A673 (cell line): ENCODE measurements around the gene ADD3. TPM values are rescaled to one million over a fixed set of nuclear protein-coding genes. Genes with fewer than 3 reads are reported as not detected.
"Not testable (repeated sequence)": the region's sequence is repeated elsewhere in the genome, so short reads cannot be mapped to it uniquely, and the experiment has no call there.

Experiments
- BruUV-seq: library from RNA; stranded (reverse); fragments of 400-500 nt; replicated peaks from 2 replicates; lab custom pipeline; 2021; lab: Mats Ljungman, UMichigan
- CTCF ChIA-PET: fragments of 300-600 bp; sonication (Branson Sonifier 250); formaldehyde crosslinking; loops from one replicate; lab custom pipeline; 2022; ENCODE audit warnings: antibody characterized with exemption; lab: Charles Lee
- POLR2A ChIA-PET: fragments of 300-600 bp; sonication (Branson Sonifier 250); formaldehyde crosslinking; loops from one replicate; lab custom pipeline; 2022; ENCODE audit warnings: antibody characterized with exemption; ENCODE audit not compliant: low non-redundant PET; lab: Charles Lee
- DNase-seq: peaks from one replicate; pipeline ENCODE4 v3.0.0-alpha.2; 2015; ENCODE audit warnings: low spot score
- H3K27ac ChIP-seq: fragments of 200-600 bp; sonication (generic); 2 replicates; pipeline ENCODE4 v1.5.1; 2016; ENCODE audit warnings: mixed run types, low read depth, mild to moderate bottlenecking, mixed read lengths, antibody characterized with exemption, low read length; ENCODE audit not compliant: poor library complexity, severe bottlenecking
- H3K27me3 ChIP-seq: fragments of 200-600 bp; sonication (generic); replicated peaks from 2 replicates; pipeline ENCODE4 v1.6.1; 2017; ENCODE audit warnings: mixed run types, low read depth, mild to moderate bottlenecking, mixed read lengths, antibody characterized with exemption, low read length; ENCODE audit not compliant: insufficient read depth, poor library complexity
- H3K36me3 ChIP-seq: fragments of 200-600 bp; sonication (generic); 2 replicates; pipeline ENCODE4 v1.6.1; 2016; ENCODE audit warnings: mixed run types, mild to moderate bottlenecking, mixed read lengths, antibody characterized with exemption, low read length; ENCODE audit not compliant: insufficient read depth, poor library complexity, severe bottlenecking
- H3K4me1 ChIP-seq: fragments of 200-600 bp; sonication (generic); 2 replicates; pipeline ENCODE4 v1.6.1; 2017; ENCODE audit warnings: mixed run types, mild to moderate bottlenecking, mixed read lengths, antibody characterized with exemption, low read length; ENCODE audit not compliant: insufficient read depth, poor library complexity, severe bottlenecking
- H3K4me3 ChIP-seq: fragments of 200-600 bp; sonication (generic); 2 replicates; pipeline ENCODE4 v1.5.1; 2016; ENCODE audit warnings: low read depth, mixed run types, mild to moderate bottlenecking, mixed read lengths, low read length; ENCODE audit not compliant: poor library complexity, severe bottlenecking
- H3K9me3 ChIP-seq: fragments of 200-600 bp; sonication (generic); 2 replicates; pipeline ENCODE4 v1.6.1; 2016; ENCODE audit warnings: mixed run types, low read depth, mild to moderate bottlenecking, mixed read lengths, antibody characterized with exemption, low read length; ENCODE audit not compliant: poor library complexity, severe bottlenecking
- EZH2 ChIP-seq: fragments of 200-600 bp; sonication (generic); IDR thresholded peaks from 2 replicates; pipeline ENCODE4 v1.6.1; 2017; ENCODE audit warnings: borderline replicate concordance, low read depth, mild to moderate bottlenecking, mixed read lengths, antibody characterized with exemption, low read length; ENCODE audit not compliant: poor library complexity, severe bottlenecking
- intact Hi-C: fragments of 100-400 bp; cut with micrococcal nuclease; formaldehyde crosslinking; loops from one replicate; pipeline ENCODE4 v1.10.0; 2022; ENCODE audit not compliant: unreplicated experiment
- total RNA-seq: library from RNA; stranded (reverse); gene quantifications from 2 replicates; pipeline ENCODE4 v1.2.3, GENCODE V29; 2021
- TF ChIP-seq, protein P1 (sequence below): fragments of 300-800, 200-600 bp; sonication (generic); conservative IDR thresholded peaks from 2 replicates; pipeline ENCODE4 v1.5.1; 2017; ENCODE audit warnings: low read depth, mild to moderate bottlenecking, antibody characterized with exemption, low read length, moderate library complexity, mixed read lengths

Gene ADD3
- total RNA-seq, 1 experiment from 2014 or later: 82.9 TPM

DNA sequence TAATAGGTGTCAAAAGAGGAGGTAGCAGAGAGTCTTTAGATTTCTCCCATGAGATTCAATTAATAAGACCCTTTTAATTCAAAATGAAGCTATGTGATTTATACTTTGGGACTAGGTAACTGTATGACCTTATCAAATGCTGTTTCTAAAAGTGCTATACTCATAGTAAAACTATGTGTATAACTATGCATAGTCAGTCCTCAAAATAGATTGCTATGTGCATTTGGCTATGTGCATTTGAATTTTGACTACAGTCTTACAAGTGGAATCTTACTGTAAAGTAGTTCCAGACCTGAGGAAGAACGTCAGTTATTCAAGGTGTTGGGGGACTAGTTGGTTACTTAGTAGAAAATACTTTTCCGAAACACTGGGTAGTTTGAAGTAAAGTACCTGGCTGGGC is 36.9 kb downstream of the ADD3 start:
- H3K4me3 ChIP-seq: no peak overlapping the region
- no peaks in the 10 kb centered on the region for H3K36me3 ChIP-seq
- H3K27ac ChIP-seq: no peak overlapping the region
- intact Hi-C loops: no loop called here
- no peak for TF ChIP-seq EZH2
- TF ChIP-seq, protein P1, sequence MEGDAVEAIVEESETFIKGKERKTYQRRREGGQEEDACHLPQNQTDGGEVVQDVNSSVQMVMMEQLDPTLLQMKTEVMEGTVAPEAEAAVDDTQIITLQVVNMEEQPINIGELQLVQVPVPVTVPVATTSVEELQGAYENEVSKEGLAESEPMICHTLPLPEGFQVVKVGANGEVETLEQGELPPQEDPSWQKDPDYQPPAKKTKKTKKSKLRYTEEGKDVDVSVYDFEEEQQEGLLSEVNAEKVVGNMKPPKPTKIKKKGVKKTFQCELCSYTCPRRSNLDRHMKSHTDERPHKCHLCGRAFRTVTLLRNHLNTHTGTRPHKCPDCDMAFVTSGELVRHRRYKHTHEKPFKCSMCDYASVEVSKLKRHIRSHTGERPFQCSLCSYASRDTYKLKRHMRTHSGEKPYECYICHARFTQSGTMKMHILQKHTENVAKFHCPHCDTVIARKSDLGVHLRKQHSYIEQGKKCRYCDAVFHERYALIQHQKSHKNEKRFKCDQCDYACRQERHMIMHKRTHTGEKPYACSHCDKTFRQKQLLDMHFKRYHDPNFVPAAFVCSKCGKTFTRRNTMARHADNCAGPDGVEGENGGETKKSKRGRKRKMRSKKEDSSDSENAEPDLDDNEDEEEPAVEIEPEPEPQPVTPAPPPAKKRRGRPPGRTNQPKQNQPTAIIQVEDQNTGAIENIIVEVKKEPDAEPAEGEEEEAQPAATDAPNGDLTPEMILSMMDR: no peak
- H3K27me3 ChIP-seq: no peaks in the 10 kb centered on the region
- no TSS peak for BruUV-seq
- CTCF ChIA-PET: no interaction called here
- peaks cover 12% of the 10 kb centered on the region for H3K9me3 ChIP-seq
- no peaks in the 10 kb centered on the region for H3K4me1 ChIP-seq
- DNase-seq: no peak
- POLR2A ChIA-PET: no interaction called here

DNA sequence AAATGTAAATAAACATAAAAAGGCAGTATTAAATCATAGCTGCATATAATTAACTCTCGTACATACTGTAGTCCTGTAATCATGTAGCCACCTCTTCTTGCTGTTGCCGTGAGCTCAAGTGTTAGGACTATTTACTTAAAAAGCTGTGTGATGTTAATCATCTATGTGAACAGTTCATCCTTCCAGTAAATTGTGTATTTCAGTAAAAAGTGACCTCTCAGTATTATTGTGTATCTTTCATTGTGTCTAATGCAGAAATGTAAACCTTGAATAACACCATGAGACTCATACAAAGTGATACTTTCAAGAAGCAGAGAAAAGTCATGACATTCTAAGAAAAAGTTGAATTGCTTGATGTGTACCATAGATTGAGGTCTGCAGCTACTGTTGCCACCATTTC is 38.0 kb downstream of the ADD3 start:
- TF ChIP-seq, protein P1: no peak
- no peak for TF ChIP-seq EZH2
- CTCF ChIA-PET: no interaction called here
- Histone ChIP-seq H3K4me3 (no peak overlapping the region), H3K9me3 (peaks cover 12% of the 10 kb centered on the region), H3K27me3 (no peaks in the 10 kb centered on the region), H3K4me1 (no peaks in the 10 kb centered on the region), H3K36me3 (no peaks in the 10 kb centered on the region), H3K27ac (no peak overlapping the region)
- DNase-seq: no peak
- POLR2A ChIA-PET: no interaction called here
- intact Hi-C loops: no loop called here
- BruUV-seq: no TSS peak

DNA sequence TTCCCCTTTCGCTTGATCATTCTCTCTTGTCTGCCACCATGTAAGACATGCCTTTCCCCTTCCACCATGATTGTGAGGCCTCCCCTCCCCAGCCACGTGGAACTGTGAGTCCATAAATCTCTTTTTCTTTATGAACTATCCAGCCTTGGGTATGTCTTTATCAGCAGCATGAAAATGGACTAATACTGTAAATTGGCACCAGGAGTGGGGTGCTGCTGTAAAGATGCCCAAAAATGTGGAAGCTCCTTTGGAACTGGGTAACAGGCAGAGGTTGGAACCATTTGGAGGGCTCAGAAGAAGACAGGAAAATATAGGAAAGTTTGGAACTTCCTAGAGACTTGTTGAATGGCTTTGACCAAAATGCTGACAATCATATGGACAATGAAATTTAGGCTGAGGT is 40.4 kb downstream of the ADD3 start:
- H3K4me3 ChIP-seq, BruUV-seq, intact Hi-C loops, H3K36me3 ChIP-seq, H3K4me1 ChIP-seq, DNase-seq, H3K27me3 ChIP-seq, CTCF ChIA-PET, H3K27ac ChIP-seq, POLR2A ChIA-PET: not testable (repeated sequence)
- H3K9me3 ChIP-seq: peaks cover 12% of the 10 kb centered on the region

DNA sequence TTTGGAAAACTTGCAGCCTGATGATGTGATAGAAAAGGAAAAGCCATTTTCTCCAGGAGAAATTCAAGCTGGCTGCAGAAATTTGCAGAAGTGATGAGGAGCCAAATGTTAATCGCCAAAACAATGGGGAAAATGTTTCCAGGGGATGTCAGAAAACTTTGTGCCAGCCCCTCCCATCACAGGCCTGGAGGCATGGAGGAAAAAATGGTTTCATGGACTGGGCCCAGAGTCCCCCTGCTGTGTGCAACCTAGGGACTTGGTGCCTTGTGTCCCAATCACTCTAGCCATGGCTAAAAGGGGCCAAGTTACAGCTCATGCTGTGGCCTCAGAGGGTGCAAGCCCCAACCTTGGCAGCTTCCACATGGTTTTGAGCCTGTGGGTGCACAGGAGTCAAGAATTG is 41.0 kb downstream of the ADD3 start:
- Histone ChIP-seq H3K27ac (no peak overlapping the region), H3K27me3 (no peaks in the 10 kb centered on the region), H3K9me3 (peaks cover 12% of the 10 kb centered on the region), H3K4me3 (no peak overlapping the region), H3K36me3 (no peaks in the 10 kb centered on the region), H3K4me1 (no peaks in the 10 kb centered on the region)
- TF ChIP-seq EZH2: no peak
- TF ChIP-seq, protein P1: no peak
- no TSS peak for BruUV-seq
- ChIA-PET POLR2A (no interaction called here), CTCF (no interaction called here)
- intact Hi-C loops: no loop called here
- DNase-seq: no peak

DNA sequence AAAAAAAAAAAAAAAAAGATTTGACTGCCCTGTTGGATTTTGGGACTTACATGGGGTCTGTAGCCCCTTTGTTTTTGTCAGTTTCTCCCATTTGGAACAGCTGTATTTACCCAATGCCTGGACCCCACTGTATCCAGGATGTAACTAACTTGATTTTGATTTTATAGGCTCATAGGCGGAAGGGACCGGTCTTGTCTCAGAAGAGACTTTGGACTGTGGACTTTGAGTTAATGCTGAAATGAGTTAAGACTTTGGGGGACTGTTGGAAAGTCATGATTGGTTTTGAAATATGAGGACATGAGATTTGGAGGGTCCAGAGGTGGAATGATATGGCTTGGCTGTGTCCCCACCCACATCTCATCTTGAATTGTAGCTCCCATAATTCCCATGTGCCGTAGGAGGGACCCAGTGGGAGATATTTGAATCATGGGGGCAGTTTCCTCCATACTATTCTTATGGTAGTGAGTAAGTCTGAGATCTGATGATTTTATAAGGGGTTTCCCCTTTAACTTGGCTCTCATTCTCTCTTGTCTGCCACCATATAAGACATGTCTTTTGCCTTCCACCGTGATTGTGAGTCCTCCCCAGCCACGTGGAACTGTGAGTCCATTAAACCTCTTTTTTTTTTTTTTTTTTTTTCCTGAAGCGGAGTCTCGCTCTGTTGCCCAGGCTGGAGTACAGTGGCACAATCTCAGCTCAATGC is 42.3 kb downstream of the ADD3 start:
- DNase-seq, BruUV-seq, H3K36me3 ChIP-seq, H3K27ac ChIP-seq, H3K4me3 ChIP-seq, intact Hi-C loops, POLR2A ChIA-PET, H3K4me1 ChIP-seq, CTCF ChIA-PET, H3K27me3 ChIP-seq: not testable (repeated sequence)
- peaks cover 12% of the 10 kb centered on the region for H3K9me3 ChIP-seq
